ENCODE results near the gene ZBED4. TPM values are rescaled to one million over a fixed set of nuclear protein-coding genes. Genes with fewer than 3 reads are reported as not detected.

ZBED4 gene
- total RNA-seq, 4 donors from 2014 or later = 0.59 to 16.4 (median 12.7) TPM

GRCh38 chr22:49900441-49901230 is 47.0 kb downstream of the ZBED4 start:
- H3K36me3 ChIP-seq = no peaks in the 10 kb centered on the region
- no peaks in the 10 kb centered on the region for H3K4me1 ChIP-seq
- H3K9me3 ChIP-seq = no peaks in the 10 kb centered on the region
- H3K27me3 ChIP-seq = no peaks in the 10 kb centered on the region
- H3K27ac ChIP-seq = no peak overlapping the region
- intact Hi-C loops (cut with DNase I; ENCODE audit: low total_unique reads) = no loop called here
- no peak overlapping the region for H3K4me3 ChIP-seq
- no peak for DNase-seq
- no peak for TF ChIP-seq CTCF (IDR thresholded peaks at IDR 0.05)
- no peak for TF ChIP-seq POLR2A (IDR thresholded peaks at IDR 0.05)

- no peaks in the 10 kb centered on the region for H3K36me3 ChIP-seq
These were observed 47.8 kb downstream of the ZBED4 start for GRCh38 chr22:49901457-49901856.

GRCh38 chr22:49903322-49904039 is 49.8 kb downstream of the ZBED4 start:
- no peak for DNase-seq
- intact Hi-C loops (cut with DNase I; ENCODE audit: low total_unique reads) = no loop called here
- H3K4me3 ChIP-seq = no peak overlapping the region
- no peaks in the 10 kb centered on the region for H3K27me3 ChIP-seq
- TF ChIP-seq POLR2A (IDR thresholded peaks at IDR 0.05) (no peak), CTCF (IDR thresholded peaks at IDR 0.05) (no peak)
- H3K36me3 ChIP-seq = no peaks in the 10 kb centered on the region
- no peaks in the 10 kb centered on the region for H3K9me3 ChIP-seq
- no peaks in the 10 kb centered on the region for H3K4me1 ChIP-seq
- no peak overlapping the region for H3K27ac ChIP-seq

More at GRCh38 chr22:49901457-49901856, 47.8 kb downstream of the ZBED4 start:
- Histone ChIP-seq H3K4me1 (no peaks in the 10 kb centered on the region), H3K4me3 (no peak overlapping the region), H3K27ac (no peak overlapping the region), H3K9me3 (no peaks in the 10 kb centered on the region), H3K27me3 (no peaks in the 10 kb centered on the region)
- no peak for DNase-seq
- TF ChIP-seq CTCF (IDR thresholded peaks at IDR 0.05) (no peak), POLR2A (IDR thresholded peaks at IDR 0.05) (no peak)
- intact Hi-C loops (cut with DNase I; ENCODE audit: low total_unique reads) = no loop called here

- Histone ChIP-seq H3K4me3 (no peak overlapping the region), H3K27me3 (no peaks in the 10 kb centered on the region), H3K9me3 (no peaks in the 10 kb centered on the region), H3K27ac (no peak overlapping the region), H3K4me1 (no peaks in the 10 kb centered on the region), H3K36me3 (no peaks in the 10 kb centered on the region)
- TF ChIP-seq POLR2A (IDR thresholded peaks at IDR 0.05) (no peak), CTCF (IDR thresholded peaks at IDR 0.05) (no peak)
- DNase-seq = no peak
- intact Hi-C loops (cut with DNase I; ENCODE audit: low total_unique reads) = no loop called here
These were observed 50.4 kb downstream of the ZBED4 start for GRCh38 chr22:49904040-49904369.

- Histone ChIP-seq H3K27me3 (no peaks in the 10 kb centered on the region), H3K9me3 (no peaks in the 10 kb centered on the region), H3K4me1 (no peaks in the 10 kb centered on the region), H3K4me3 (no peak overlapping the region), H3K27ac (no peak overlapping the region), H3K36me3 (no peaks in the 10 kb centered on the region)
- TF ChIP-seq POLR2A (IDR thresholded peaks at IDR 0.05) (no peak), CTCF (IDR thresholded peaks at IDR 0.05) (no peak)
- intact Hi-C loops (cut with DNase I; ENCODE audit: low total_unique reads) = no loop called here
- no peak for DNase-seq
These were observed 51.8 kb downstream of the ZBED4 start for GRCh38 chr22:49905465-49905864.

Measured in uterus (tissue), 4 donors.